Subcutaneous abdominal adipose tissue (tissue), 5 donors: ENCODE data around the gene RETREG1.
"Not testable (repeated sequence)": the region's sequence is repeated elsewhere in the genome, so short reads cannot be mapped to it uniquely, and the experiment has no call there.

ENCODE experiments used
- H3K27ac ChIP-seq: one replicate; pipeline ENCODE4 v1.7.0; 2013; ENCODE audit warnings: low read depth, mild to moderate bottlenecking, inconsistent platforms, low read length, moderate library complexity
- H3K27me3 ChIP-seq, 5 donors: one replicate each; pipeline ENCODE4 v1.7.0; 2013; ENCODE audit warnings: low read length in 5 of 5, inconsistent platforms in 1 of 5; ENCODE audit not compliant: control insufficient read depth in 5 of 5, insufficient read depth in 4 of 5
- H3K36me3 ChIP-seq, 5 donors: one replicate each; pipeline ENCODE4 v1.7.0; 2013; ENCODE audit warnings: low read length in 5 of 5; ENCODE audit not compliant: control insufficient read depth in 5 of 5, insufficient read depth in 5 of 5
- H3K4me1 ChIP-seq, 5 donors: one replicate each; pipeline ENCODE4 v1.7.0; 2013; ENCODE audit warnings: low read length in 5 of 5, mild to moderate bottlenecking in 3 of 5, moderate library complexity in 1 of 5; ENCODE audit not compliant: control insufficient read depth in 5 of 5, insufficient read depth in 5 of 5
- H3K4me3 ChIP-seq, 5 donors: one replicate each; pipeline ENCODE4 v1.7.0; 2013; ENCODE audit warnings: low read length in 5 of 5, low read depth in 1 of 5
- H3K9ac ChIP-seq, 5 donors: one replicate each; pipeline ENCODE4 v1.7.0; 2013; ENCODE audit warnings: low read length in 5 of 5, mild to moderate bottlenecking in 4 of 5, moderate library complexity in 3 of 5
- H3K9me3 ChIP-seq, 5 donors: one replicate each; pipeline ENCODE4 v1.7.0; 2013; ENCODE audit warnings: low read length in 5 of 5; ENCODE audit not compliant: control insufficient read depth in 5 of 5
- donor health status: healthy.
- donor health status: healthy.
- donor health status: healthy.
- donor health status: healthy.
- donor health status: healthy.

The RETREG1 gene

GRCh38 chr5:16548115-16548514 lies 68.7 kb downstream of the RETREG1 start:
- Histone ChIP-seq H3K36me3 (no peaks in the 10 kb centered on the region), H3K4me3 (no peak overlapping the region), H3K4me1 (peaks cover 0 to 11% (median 3%) of the 10 kb centered on the region in 5 donors), H3K27ac (no peak overlapping the region), H3K9ac (no peak overlapping the region), H3K27me3 (no peaks in the 10 kb centered on the region), H3K9me3 (no peaks in the 10 kb centered on the region)

GRCh38 chr5:16547200-16547842 lies 69.5 kb downstream of the RETREG1 start:
- no peaks in the 10 kb centered on the region for H3K9me3 ChIP-seq
- H3K4me3 ChIP-seq: no peak overlapping the region
- H3K27me3 ChIP-seq: no peaks in the 10 kb centered on the region
- no peak overlapping the region for H3K9ac ChIP-seq
- H3K4me1 ChIP-seq: peaks cover 0 to 8% (median 3%) of the 10 kb centered on the region in 5 donors
- no peaks in the 10 kb centered on the region for H3K36me3 ChIP-seq
- no peak overlapping the region for H3K27ac ChIP-seq

GRCh38 chr5:16546732-16547131 lies 70.1 kb downstream of the RETREG1 start:
- no peak overlapping the region for H3K9ac ChIP-seq
- H3K27me3 ChIP-seq: no peaks in the 10 kb centered on the region
- H3K4me3 ChIP-seq: no peak overlapping the region
- H3K27ac ChIP-seq: no peak overlapping the region
- H3K9me3 ChIP-seq: no peaks in the 10 kb centered on the region
- H3K36me3 ChIP-seq: no peaks in the 10 kb centered on the region
- H3K4me1 ChIP-seq: peaks cover 0 to 8% (median 3%) of the 10 kb centered on the region in 5 donors

- Histone ChIP-seq H3K4me3 (no peak overlapping the region), H3K4me1 (peaks cover 0 to 8% (median 2%) of the 10 kb centered on the region in 5 donors), H3K27ac (no peak overlapping the region), H3K36me3 (no peaks in the 10 kb centered on the region), H3K27me3 (no peaks in the 10 kb centered on the region), H3K9me3 (no peaks in the 10 kb centered on the region), H3K9ac (no peak overlapping the region)
Measured at GRCh38 chr5:16544607-16545374, 72.0 kb downstream of the RETREG1 start.

- H3K4me1 ChIP-seq: peaks cover 0 to 12% (median 4%) of the 10 kb centered on the region in 5 donors
- H3K27ac ChIP-seq, H3K9me3 ChIP-seq: not testable (repeated sequence)
Measured at GRCh38 chr5:16543206-16543605, 73.6 kb downstream of the RETREG1 start.

GRCh38 chr5:16542236-16542635 lies 74.6 kb downstream of the RETREG1 start:
- Histone ChIP-seq H3K36me3 (no peaks in the 10 kb centered on the region), H3K4me1 (peaks cover 0 to 10% (median 4%) of the 10 kb centered on the region in 5 donors), H3K27ac (no peak overlapping the region), H3K9me3 (no peaks in the 10 kb centered on the region), H3K27me3 (no peaks in the 10 kb centered on the region), H3K4me3 (no peak overlapping the region), H3K9ac (no peak overlapping the region)

More at GRCh38 chr5:16543206-16543605, 73.6 kb downstream of the RETREG1 start:
- H3K4me3 ChIP-seq, H3K36me3 ChIP-seq, H3K27me3 ChIP-seq, H3K9ac ChIP-seq: not testable (repeated sequence)

GRCh38 chr5:16541592-16541991 lies 75.2 kb downstream of the RETREG1 start:
- not testable (repeated sequence) for H3K27ac ChIP-seq, H3K27me3 ChIP-seq, H3K4me3 ChIP-seq, H3K4me1 ChIP-seq, H3K9me3 ChIP-seq, H3K36me3 ChIP-seq, H3K9ac ChIP-seq

GRCh38 chr5:16540421-16540820 lies 76.4 kb downstream of the RETREG1 start:
- Histone ChIP-seq H3K27ac (peak overlapping the region; percentile 63), H3K9me3 (no peaks in the 10 kb centered on the region), H3K4me3 (no peak overlapping the region), H3K9ac (peak overlapping the region in 1 of 5 donors; percentile 47), H3K27me3 (no peaks in the 10 kb centered on the region), H3K4me1 (peaks cover 0 to 10% (median 4%) of the 10 kb centered on the region in 5 donors), H3K36me3 (no peaks in the 10 kb centered on the region)

- Histone ChIP-seq H3K27me3 (no peaks in the 10 kb centered on the region), H3K36me3 (peaks cover 0 to 3% (median 0%) of the 10 kb centered on the region in 5 donors), H3K27ac (peak overlapping the region; percentile 63), H3K4me1 (peaks cover 0 to 10% (median 4%) of the 10 kb centered on the region in 5 donors), H3K9me3 (no peaks in the 10 kb centered on the region), H3K4me3 (no peak overlapping the region), H3K9ac (peak overlapping the region in 3 of 5 donors; percentile 57 to 71 (median 67))
Measured at GRCh38 chr5:16539169-16539666, 77.6 kb downstream of the RETREG1 start.

- H3K36me3 ChIP-seq: peaks cover 0 to 3% (median 0%) of the 10 kb centered on the region in 5 donors
- H3K4me1 ChIP-seq: peaks cover 0 to 10% (median 4%) of the 10 kb centered on the region in 5 donors
- H3K9ac ChIP-seq: no peak overlapping the region
- no peaks in the 10 kb centered on the region for H3K27me3 ChIP-seq
- no peaks in the 10 kb centered on the region for H3K9me3 ChIP-seq
- no peak overlapping the region for H3K4me3 ChIP-seq
- H3K27ac ChIP-seq: no peak overlapping the region
Measured at GRCh38 chr5:16538006-16538405, 78.8 kb downstream of the RETREG1 start.
